Upper lobe of left lung (tissue), 4 donors: ENCODE results near the gene KCNMA1.

ENCODE experiments used
- POLR2A ChIP-seq, 4 donors: fragments of 450-650 bp; IDR thresholded peaks; one replicate each; pipeline ENCODE4 v1.5.1; 2016 to 2017; ENCODE audit warnings: antibody characterized with exemption in 4 of 4, mild to moderate bottlenecking in 2 of 4
- TF ChIP-seq, protein P1 (sequence below), 6 experiments: fragments of 450-650 bp in 4 of 6; fragments of 200-600 bp in 2 of 6; sonication (generic) in 2 of 6; IDR thresholded peaks; one replicate each; pipeline ENCODE4 v1.5.1; 2016 to 2019; ENCODE audit warnings: antibody characterized with exemption in 6 of 6

DNA sequence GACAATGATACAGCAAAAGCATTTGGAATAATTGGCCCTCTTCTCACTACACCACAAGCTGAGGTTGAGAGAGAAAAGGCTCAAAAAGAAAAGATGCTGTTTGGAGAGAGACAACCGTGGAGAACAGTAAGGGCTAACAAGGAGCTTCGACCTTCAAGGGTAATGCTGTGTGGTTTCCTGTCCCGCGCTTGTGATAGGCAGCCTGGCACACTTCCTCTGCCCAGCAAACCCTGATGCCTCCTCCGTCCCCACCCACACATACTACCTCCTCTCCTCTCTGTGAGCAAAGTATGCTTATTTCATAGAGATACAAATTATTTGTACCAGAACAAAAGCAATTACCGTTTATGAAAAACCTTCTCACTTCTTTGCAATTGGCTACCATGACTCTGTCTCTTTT is 755.4 kb downstream of the KCNMA1 start:
- TF ChIP-seq, protein P1, sequence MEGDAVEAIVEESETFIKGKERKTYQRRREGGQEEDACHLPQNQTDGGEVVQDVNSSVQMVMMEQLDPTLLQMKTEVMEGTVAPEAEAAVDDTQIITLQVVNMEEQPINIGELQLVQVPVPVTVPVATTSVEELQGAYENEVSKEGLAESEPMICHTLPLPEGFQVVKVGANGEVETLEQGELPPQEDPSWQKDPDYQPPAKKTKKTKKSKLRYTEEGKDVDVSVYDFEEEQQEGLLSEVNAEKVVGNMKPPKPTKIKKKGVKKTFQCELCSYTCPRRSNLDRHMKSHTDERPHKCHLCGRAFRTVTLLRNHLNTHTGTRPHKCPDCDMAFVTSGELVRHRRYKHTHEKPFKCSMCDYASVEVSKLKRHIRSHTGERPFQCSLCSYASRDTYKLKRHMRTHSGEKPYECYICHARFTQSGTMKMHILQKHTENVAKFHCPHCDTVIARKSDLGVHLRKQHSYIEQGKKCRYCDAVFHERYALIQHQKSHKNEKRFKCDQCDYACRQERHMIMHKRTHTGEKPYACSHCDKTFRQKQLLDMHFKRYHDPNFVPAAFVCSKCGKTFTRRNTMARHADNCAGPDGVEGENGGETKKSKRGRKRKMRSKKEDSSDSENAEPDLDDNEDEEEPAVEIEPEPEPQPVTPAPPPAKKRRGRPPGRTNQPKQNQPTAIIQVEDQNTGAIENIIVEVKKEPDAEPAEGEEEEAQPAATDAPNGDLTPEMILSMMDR (IDR thresholded peaks at IDR 0.05): no peak
- TF ChIP-seq POLR2A (IDR thresholded peaks at IDR 0.05): no peak
